Esophagus (tissue), 2 donors: ENCODE results near the gene SRD5A3. TPM values are rescaled to one million over a fixed set of nuclear protein-coding genes. Genes with fewer than 3 reads are reported as not detected.

Source experiments
- H3K27ac ChIP-seq, 2 donors: one replicate each; pipeline ENCODE4 v1.5.1; 2013; ENCODE audit warnings: low read depth in 2 of 2, mild to moderate bottlenecking in 2 of 2, inconsistent platforms in 1 of 2, low read length in 1 of 2, moderate library complexity in 1 of 2
- H3K27me3 ChIP-seq, 2 donors: one replicate each; pipeline ENCODE4 v1.6.1; 2013; ENCODE audit warnings: low read length in 2 of 2, control low read depth in 1 of 2, mild to moderate bottlenecking in 1 of 2; ENCODE audit not compliant: insufficient read depth in 2 of 2, control insufficient read depth in 1 of 2
- H3K36me3 ChIP-seq, 2 donors: one replicate each; pipeline ENCODE4 v1.6.1; 2013; ENCODE audit warnings: low read length in 1 of 2; ENCODE audit not compliant: control insufficient read depth in 2 of 2, insufficient read depth in 2 of 2
- H3K4me1 ChIP-seq, 2 donors: one replicate each; pipeline ENCODE4 v1.6.1; 2013; ENCODE audit warnings: low read length in 1 of 2; ENCODE audit not compliant: control insufficient read depth in 2 of 2, insufficient read depth in 2 of 2
- H3K4me3 ChIP-seq, 2 donors: one replicate each; pipeline ENCODE4 v1.5.1; 2013; ENCODE audit warnings: low read length in 2 of 2, mild to moderate bottlenecking in 2 of 2, low read depth in 1 of 2, moderate library complexity in 1 of 2
- H3K9me3 ChIP-seq, 2 donors: one replicate each; pipeline ENCODE4 v1.6.1; 2013; ENCODE audit warnings: mild to moderate bottlenecking in 2 of 2, low read depth in 1 of 2, low read length in 1 of 2, moderate library complexity in 1 of 2; ENCODE audit not compliant: control insufficient read depth in 2 of 2, insufficient read depth in 1 of 2
- WGBS, 2 donors: extraction: QIAGEN DNeasy Blood & Tissue Kit; methylation state at CpG; one replicate each; pipeline ENCODE4 v1.1.7; 2013; 5-methylcytosine and 5-hydroxymethylcytosine counted together
- polyA plus RNA-seq, 2 donors: library from polyadenylated mRNA; stranded (reverse); fragments of 200-250 nt; gene quantifications; one replicate each; pipeline ENCODE4 v1.2.3, GENCODE V29; 2013
- donor health status: healthy with polysubstance abuse.
- donor health status: Bipolar disorder and iron deficiency.

The SRD5A3 gene
- polyA plus RNA-seq, 2 donors, result 22.4 to 25.1 TPM

DNA sequence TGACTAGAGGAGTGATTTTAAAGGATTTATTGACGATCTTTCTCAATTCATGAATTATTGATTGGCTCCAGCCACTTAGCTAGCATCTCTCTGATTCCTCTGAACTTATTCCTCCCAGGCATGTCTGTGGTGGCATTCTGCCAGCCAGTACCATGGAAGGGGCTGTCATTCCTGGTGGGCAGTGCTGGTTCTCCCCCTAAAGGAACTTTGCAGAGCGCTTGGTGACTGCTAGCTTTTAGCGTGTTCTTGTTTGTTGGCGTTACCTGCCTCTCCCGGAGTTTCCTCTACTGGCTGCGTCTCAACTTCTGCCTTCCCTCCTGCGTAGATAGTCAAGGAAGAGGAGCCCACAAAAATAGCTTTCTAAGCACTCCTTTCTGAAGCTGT lies 19.3 kb downstream of the SRD5A3 start:
- Histone ChIP-seq H3K4me3 (no peak overlapping the region), H3K4me1 (no peaks in the 10 kb centered on the region), H3K27me3 (no peaks in the 10 kb centered on the region), H3K36me3 (no peaks in the 10 kb centered on the region), H3K27ac (no peak overlapping the region), H3K9me3 (no peaks in the 10 kb centered on the region)
- 91 to 97% methylated on average over 7 of the region's 7 CpGs for WGBS, 2 donors

DNA sequence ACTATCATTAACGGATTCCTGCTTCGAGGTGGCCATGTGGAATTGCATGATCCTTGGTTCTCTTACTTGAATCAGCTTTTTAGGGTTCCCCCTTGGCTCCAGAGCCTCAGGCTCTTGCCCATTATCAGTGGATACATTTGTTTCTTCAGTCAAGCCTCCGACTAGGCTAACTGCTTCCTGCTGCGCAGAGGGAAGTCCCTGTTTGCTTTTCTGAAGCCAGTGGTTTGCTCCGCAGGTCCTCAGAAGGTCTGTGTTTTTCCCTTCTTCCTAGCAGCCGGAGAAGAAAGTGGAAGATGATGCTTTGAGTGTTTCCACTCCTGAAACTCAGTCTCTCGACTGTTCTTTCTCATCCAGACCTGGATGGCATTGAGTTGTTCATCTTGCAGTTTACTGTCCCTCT lies 20.6 kb downstream of the SRD5A3 start:
- H3K9me3 ChIP-seq, result no peaks in the 10 kb centered on the region
- H3K27ac ChIP-seq, result no peak overlapping the region
- 91% methylated on average over 7 of the region's 7 CpGs for WGBS, 2 donors
- H3K4me3 ChIP-seq, result no peak overlapping the region
- H3K36me3 ChIP-seq, result no peaks in the 10 kb centered on the region
- no peaks in the 10 kb centered on the region for H3K4me1 ChIP-seq
- H3K27me3 ChIP-seq, result no peaks in the 10 kb centered on the region

DNA sequence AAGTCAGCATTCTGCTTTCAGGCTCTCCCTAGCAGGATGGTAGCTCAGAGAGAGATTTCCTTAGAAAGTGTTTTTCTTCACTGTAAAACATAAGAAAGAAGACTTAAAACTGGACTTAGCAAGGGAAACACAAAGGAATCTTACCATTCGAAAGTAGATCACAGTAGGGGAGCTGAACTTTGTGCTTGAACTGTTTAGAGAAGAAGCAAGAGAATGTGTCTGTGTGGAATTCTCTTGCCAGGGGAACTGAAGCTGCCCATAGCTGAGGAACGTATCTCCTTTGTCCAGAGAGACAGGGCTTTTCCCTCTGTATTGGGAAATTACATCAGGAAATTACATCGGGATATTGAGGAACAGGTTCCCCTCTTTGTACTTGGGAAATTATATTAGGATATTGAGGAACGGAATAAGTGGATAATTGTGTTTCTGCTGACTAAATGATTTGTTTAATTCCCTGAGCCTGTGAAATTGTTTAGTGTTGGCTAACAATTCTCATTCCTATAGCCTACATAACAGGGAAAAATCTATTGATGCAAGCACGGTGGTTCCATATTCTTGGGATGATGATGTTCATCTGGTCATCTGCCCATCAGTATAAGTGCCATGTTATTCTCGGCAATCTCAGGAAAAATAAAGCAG lies 21.2 kb downstream of the SRD5A3 start:
- 84 to 85% methylated on average over 6 of the region's 6 CpGs for WGBS, 2 donors
- Histone ChIP-seq H3K4me3 (no peak overlapping the region), H3K9me3 (no peaks in the 10 kb centered on the region), H3K4me1 (no peaks in the 10 kb centered on the region), H3K27me3 (no peaks in the 10 kb centered on the region), H3K36me3 (no peaks in the 10 kb centered on the region), H3K27ac (no peak overlapping the region)

DNA sequence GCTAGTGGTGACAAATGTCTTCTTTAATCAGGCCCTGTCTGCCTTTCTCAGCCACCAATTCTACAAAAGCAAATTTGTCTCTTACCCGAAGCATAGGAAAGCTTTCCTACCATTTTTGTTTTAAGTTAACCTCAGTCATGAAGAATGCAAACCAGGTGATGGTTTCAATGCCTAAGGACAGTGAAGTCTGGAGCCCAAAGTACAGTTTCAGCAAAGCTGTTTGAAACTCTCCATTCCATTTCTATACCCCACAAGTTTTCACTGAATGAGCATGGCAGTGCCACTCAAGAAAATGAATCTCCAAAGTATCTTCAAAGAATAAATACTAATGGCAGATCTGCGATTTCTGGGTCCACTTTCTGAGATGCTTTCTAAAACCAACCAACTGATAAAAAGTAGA lies 23.9 kb downstream of the SRD5A3 start:
- Histone ChIP-seq H3K27me3 (no peaks in the 10 kb centered on the region), H3K4me3 (no peak overlapping the region), H3K4me1 (no peaks in the 10 kb centered on the region), H3K9me3 (no peaks in the 10 kb centered on the region), H3K36me3 (no peaks in the 10 kb centered on the region), H3K27ac (no peak overlapping the region)
- 89 to 96% methylated on average over 2 of the region's 2 CpGs for WGBS, 2 donors

DNA sequence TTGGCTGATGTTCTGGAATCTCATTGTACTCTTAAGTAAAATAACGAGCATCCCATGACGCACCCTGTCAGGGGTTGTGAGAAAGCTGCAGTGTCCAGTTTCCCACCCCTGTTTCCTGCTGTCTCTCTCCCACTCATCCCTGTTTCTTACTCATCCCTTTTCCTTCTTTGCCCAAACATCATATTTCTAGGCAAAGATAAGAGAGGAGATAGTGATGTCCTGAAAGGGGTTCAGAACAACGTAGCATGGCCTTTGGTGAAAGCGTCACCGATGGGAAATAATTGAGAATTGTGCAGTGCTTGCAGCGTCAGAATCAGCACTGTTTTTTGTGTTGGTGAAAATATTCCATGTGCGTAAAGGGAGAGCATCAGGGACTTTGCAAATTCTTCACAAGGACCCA lies 26.2 kb downstream of the SRD5A3 start:
- Histone ChIP-seq H3K36me3 (no peaks in the 10 kb centered on the region), H3K4me3 (no peak overlapping the region), H3K4me1 (no peaks in the 10 kb centered on the region), H3K9me3 (no peaks in the 10 kb centered on the region), H3K27ac (no peak overlapping the region), H3K27me3 (no peaks in the 10 kb centered on the region)
- 92 to 95% methylated on average over 7 of the region's 7 CpGs for WGBS, 2 donors

DNA sequence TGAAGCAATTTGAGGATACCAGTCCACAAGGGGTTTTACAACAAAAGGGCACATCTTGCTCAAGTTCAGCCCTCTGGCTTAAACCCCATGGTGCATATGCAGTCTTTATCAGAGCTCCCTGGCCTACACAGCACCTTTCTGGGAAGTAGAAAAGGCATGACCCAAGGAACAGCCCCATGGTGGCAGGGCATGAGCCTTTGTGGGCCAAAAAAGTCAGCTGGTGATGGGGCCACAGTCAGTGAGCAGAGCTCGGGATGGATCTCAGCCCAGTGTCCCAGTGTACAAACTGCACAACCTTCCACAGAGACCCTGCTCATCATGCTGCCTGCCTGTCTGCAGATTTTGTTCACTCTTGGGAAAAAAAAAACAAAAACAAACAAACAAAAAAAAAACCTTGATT lies 27.4 kb downstream of the SRD5A3 start:
- H3K27me3 ChIP-seq, result no peaks in the 10 kb centered on the region
- no peak overlapping the region for H3K27ac ChIP-seq
- H3K9me3 ChIP-seq, result no peaks in the 10 kb centered on the region
- no peaks in the 10 kb centered on the region for H3K36me3 ChIP-seq
- H3K4me1 ChIP-seq, result no peaks in the 10 kb centered on the region
- H3K4me3 ChIP-seq, result no peak overlapping the region
- WGBS, 2 donors, result 98 to 100% methylated on average over 1 of the region's 1 CpG

DNA sequence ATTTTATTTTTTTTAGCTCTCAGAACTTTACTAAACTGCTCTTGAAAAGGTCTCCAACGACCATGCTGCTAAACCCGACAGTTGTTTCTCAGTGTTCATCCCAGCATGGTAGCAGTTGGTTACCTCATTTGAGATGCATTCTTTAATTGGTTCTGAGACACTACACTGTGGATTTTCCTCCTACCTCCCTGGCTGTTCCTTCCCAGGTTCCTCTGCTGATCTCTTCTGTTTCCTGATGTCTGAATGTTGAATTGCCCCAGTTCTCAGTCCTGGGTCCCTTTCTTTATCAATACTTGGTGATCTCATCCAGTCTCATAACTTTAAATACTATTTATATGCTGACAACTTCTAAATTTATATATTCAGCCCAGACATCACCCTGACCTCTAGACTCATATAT lies 30.7 kb downstream of the SRD5A3 start:
- whole genome bisulfite sequencing, 2 donors, result 89 to 90% methylated on average over 2 of the region's 2 CpGs
- no peak overlapping the region for H3K4me3 ChIP-seq
- no peaks in the 10 kb centered on the region for H3K9me3 ChIP-seq
- no peaks in the 10 kb centered on the region for H3K27me3 ChIP-seq
- no peaks in the 10 kb centered on the region for H3K4me1 ChIP-seq
- no peaks in the 10 kb centered on the region for H3K36me3 ChIP-seq
- H3K27ac ChIP-seq, result no peak overlapping the region

DNA sequence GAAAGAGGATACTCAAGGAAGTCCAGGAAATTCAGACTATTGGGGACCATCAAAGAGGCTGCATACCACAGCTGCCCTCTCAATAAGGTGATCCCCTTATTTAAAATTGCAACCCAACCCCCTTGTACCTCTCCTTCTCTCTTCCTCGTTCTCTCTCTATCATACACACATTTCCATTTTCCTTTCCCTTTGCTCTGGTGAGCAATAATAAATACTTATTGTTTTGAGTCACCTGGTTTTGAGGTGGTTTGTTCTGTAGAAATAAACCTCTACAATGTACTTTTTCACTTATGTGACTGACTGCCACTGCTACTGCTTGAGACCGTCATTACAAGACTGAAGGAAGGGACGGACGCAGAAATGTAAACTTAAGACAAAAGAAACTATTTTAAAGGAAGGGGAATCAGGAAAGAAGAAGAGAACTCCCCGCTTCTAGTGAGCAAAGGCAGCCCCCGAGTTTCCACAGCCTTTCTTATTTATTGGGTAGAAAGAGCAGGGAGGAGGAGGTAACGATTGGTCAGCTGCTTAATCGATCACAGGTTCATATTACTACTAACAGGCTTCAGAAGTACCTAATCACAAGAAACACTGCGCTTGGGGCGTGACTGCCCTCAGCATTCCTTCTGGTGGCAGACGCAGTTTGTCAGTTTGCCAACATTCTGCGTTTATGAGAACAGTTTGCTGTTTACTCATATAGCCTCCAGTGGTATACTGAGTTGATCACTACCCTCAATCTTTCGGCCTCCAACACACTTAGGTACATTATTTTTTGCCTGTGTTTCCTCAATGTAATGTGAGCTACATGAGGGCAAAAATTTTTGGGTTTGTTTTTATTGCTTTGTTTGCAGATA lies 32.8 kb downstream of the SRD5A3 start:
- Histone ChIP-seq H3K27ac (no peak overlapping the region), H3K27me3 (no peaks in the 10 kb centered on the region), H3K4me1 (no peaks in the 10 kb centered on the region), H3K36me3 (no peaks in the 10 kb centered on the region), H3K4me3 (no peak overlapping the region), H3K9me3 (no peaks in the 10 kb centered on the region)
- 52 to 56% methylated on average over 13 of the region's 13 CpGs for WGBS, 2 donors

DNA sequence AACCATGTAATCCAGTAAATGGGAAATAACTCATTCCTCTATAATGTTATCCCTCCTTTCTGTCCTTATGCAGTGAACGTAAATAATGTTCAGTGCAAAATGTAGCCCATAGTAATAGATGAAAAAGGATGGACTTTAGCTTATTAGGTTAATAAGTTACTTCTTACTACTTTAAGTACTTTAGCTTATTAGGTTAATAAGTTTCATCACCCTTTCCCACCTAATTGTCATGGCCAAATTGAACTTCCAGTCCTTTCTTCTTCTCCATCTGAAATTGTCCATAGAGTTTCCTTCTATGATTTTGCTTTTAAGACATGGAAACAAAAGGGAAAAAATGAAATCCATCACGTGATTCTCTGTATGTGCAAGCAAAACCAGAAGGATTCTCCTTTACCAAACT lies 34.5 kb downstream of the SRD5A3 start:
- 79 to 90% methylated on average over 2 of the region's 2 CpGs for WGBS, 2 donors
- Histone ChIP-seq H3K36me3 (no peaks in the 10 kb centered on the region), H3K27me3 (no peaks in the 10 kb centered on the region), H3K4me1 (no peaks in the 10 kb centered on the region), H3K9me3 (no peaks in the 10 kb centered on the region), H3K4me3 (no peak overlapping the region), H3K27ac (no peak overlapping the region)

DNA sequence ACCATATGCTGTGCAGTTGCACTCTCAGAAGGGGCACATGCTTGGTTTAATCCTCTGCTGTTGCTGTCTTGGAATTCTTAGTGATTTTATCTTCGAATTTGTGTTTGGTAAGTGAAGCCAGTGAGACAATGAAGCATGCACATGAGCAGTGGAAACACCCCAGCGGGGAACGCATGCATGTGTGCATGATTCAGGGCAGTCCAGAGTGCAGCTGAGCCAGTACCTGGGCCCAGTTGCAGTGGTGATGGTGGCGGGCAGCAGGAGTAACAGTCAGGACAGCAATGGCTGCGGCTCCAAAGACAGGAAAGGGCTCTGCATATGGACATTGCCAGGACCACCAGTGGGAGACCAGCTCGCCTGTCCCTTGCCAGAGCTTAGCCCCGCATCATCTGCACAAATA lies 35.5 kb downstream of the SRD5A3 start:
- no peak overlapping the region for H3K4me3 ChIP-seq
- no peaks in the 10 kb centered on the region for H3K4me1 ChIP-seq
- H3K36me3 ChIP-seq, result no peaks in the 10 kb centered on the region
- H3K27me3 ChIP-seq, result no peaks in the 10 kb centered on the region
- 93 to 94% methylated on average over 7 of the region's 7 CpGs for WGBS, 2 donors
- no peak overlapping the region for H3K27ac ChIP-seq
- no peaks in the 10 kb centered on the region for H3K9me3 ChIP-seq
